WERI-Rb-1 (cell line): ENCODE measurements around the gene NR3C2.

Experiments used
- DNase-seq: peaks from one replicate; pipeline ENCODE4 v3.0.0-alpha.2; 2020
- H3K27ac ChIP-seq: fragments of 250-450 bp; sonication (Bioruptor Pico); 2 replicates; pipeline ENCODE4 v1.5.1; 2020; ENCODE audit warnings: mild to moderate bottlenecking, moderate library complexity
- H3K27me3 ChIP-seq: fragments of 250-450 bp; sonication (Bioruptor Pico); 2 replicates; pipeline ENCODE4 v1.5.1; 2021; ENCODE audit warnings: mild to moderate bottlenecking, low read depth, moderate library complexity; ENCODE audit not compliant: insufficient read depth, severe bottlenecking
- H3K36me3 ChIP-seq: fragments of 250-450 bp; sonication (Bioruptor Pico); 2 replicates; pipeline ENCODE4 v1.5.1; 2020; ENCODE audit warnings: mild to moderate bottlenecking, moderate library complexity
- H3K4me3 ChIP-seq: 2 replicates; pipeline ENCODE4 v1.5.1; 2011; ENCODE audit warnings: low read depth, mild to moderate bottlenecking, control low read depth, low read length
- H3K9me3 ChIP-seq: fragments of 250-450 bp; sonication (Bioruptor Pico); 2 replicates; pipeline ENCODE4 v1.5.1; 2021; ENCODE audit warnings: mild to moderate bottlenecking, moderate library complexity; ENCODE audit not compliant: severe bottlenecking
- TF ChIP-seq, protein P1 (sequence below): IDR thresholded peaks from 2 replicates; pipeline ENCODE4 v1.5.1; 2011; ENCODE audit warnings: low read depth, mild to moderate bottlenecking, control low read depth, inconsistent platforms, low read length

NR3C2 gene

DNA sequence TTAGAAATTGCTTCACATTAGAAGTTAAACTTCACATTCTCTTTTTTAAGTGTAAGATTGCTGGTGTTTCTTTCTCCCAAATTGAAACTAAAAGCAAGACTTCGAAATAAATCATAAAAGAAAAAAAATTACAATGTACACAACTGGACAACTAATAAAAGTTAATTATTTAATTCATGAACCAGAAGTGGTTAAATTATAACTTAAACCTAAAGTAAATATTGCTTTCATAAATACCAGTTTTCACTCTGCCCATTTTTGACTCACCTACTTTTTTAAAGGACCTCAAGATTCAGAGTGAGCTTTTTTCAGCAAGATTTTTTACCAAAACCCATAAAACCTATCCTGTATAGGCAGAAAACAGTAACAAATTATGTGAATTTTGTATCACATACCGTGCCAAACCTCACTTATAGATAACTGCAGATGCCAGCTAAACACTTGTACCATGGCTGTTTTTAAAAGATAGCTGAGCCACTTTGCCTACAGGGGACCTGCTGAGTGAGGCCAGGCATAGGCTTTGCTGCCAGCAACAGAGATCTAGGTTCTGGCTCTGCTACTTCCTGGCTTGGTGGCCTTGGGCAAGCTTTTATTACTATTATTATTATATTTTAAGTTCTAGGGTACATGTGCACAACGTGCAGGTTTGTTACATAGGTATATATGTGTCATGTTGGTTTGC, 259.8 kb downstream of the NR3C2 start:
- Histone ChIP-seq H3K27ac (no peak overlapping the region), H3K36me3 (no peaks in the 10 kb centered on the region), H3K4me3 (no peak overlapping the region), H3K27me3 (no peaks in the 10 kb centered on the region), H3K9me3 (no peaks in the 10 kb centered on the region)
- DNase-seq, result no peak
- TF ChIP-seq, protein P1, sequence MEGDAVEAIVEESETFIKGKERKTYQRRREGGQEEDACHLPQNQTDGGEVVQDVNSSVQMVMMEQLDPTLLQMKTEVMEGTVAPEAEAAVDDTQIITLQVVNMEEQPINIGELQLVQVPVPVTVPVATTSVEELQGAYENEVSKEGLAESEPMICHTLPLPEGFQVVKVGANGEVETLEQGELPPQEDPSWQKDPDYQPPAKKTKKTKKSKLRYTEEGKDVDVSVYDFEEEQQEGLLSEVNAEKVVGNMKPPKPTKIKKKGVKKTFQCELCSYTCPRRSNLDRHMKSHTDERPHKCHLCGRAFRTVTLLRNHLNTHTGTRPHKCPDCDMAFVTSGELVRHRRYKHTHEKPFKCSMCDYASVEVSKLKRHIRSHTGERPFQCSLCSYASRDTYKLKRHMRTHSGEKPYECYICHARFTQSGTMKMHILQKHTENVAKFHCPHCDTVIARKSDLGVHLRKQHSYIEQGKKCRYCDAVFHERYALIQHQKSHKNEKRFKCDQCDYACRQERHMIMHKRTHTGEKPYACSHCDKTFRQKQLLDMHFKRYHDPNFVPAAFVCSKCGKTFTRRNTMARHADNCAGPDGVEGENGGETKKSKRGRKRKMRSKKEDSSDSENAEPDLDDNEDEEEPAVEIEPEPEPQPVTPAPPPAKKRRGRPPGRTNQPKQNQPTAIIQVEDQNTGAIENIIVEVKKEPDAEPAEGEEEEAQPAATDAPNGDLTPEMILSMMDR, result no peak

DNA sequence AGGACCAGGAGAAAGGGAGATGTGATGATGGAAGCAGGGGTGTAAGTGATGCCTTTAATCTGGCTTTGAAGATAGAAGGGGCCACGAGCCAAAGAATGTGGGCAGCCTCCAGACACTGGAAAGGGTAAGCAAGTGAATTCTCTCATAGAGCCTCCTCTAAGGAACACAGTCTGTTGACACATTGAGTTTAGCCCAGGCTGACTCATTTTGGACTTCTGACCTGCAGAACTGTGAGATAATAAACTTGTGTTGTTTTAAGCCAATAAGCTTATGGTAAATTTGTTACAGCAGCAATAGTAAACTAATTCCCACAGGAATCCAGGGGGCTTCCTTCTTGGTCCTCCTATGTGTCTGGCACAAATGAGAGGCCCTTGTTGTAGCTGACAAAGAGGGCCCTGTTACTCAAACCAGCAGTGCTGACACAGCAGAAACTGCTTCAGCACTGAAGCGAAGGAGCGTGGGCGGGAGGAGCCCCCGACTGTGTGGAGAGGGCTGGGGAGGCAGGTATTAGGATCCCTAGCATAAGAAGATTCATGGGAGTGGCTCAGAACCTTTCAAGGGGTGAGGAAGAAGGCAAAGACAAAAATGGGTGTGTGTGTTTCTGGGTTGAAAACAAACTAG, 268.7 kb downstream of the NR3C2 start:
- H3K27ac ChIP-seq, result no peak overlapping the region
- no peaks in the 10 kb centered on the region for H3K36me3 ChIP-seq
- TF ChIP-seq, protein P1, result no peak
- DNase-seq, result no peak
- H3K9me3 ChIP-seq, result no peaks in the 10 kb centered on the region
- no peaks in the 10 kb centered on the region for H3K27me3 ChIP-seq
- no peak overlapping the region for H3K4me3 ChIP-seq

DNA sequence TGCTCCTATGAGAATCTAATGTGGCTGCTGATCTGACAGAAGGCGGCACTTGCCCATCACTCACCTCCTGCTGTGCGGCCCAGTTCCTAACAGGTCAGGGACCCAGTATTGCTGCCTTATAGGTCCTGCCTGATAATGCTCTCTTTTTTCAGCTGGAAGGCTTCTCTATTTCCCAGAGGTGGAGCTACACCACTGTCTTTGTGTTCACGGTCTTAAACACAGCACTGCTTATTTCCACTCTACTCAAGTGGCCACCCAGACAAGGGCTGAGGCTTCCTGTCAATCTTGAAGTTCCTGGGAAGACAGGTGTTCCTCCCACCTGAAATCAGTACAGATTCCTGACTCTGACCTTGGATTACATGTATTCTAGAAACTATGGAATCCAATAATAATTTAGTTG, 270.6 kb downstream of the NR3C2 start:
- no peaks in the 10 kb centered on the region for H3K36me3 ChIP-seq
- TF ChIP-seq, protein P1, result no peak
- H3K4me3 ChIP-seq, result no peak overlapping the region
- DNase-seq, result no peak
- H3K27me3 ChIP-seq, result no peaks in the 10 kb centered on the region
- H3K9me3 ChIP-seq, result no peaks in the 10 kb centered on the region
- H3K27ac ChIP-seq, result no peak overlapping the region

DNA sequence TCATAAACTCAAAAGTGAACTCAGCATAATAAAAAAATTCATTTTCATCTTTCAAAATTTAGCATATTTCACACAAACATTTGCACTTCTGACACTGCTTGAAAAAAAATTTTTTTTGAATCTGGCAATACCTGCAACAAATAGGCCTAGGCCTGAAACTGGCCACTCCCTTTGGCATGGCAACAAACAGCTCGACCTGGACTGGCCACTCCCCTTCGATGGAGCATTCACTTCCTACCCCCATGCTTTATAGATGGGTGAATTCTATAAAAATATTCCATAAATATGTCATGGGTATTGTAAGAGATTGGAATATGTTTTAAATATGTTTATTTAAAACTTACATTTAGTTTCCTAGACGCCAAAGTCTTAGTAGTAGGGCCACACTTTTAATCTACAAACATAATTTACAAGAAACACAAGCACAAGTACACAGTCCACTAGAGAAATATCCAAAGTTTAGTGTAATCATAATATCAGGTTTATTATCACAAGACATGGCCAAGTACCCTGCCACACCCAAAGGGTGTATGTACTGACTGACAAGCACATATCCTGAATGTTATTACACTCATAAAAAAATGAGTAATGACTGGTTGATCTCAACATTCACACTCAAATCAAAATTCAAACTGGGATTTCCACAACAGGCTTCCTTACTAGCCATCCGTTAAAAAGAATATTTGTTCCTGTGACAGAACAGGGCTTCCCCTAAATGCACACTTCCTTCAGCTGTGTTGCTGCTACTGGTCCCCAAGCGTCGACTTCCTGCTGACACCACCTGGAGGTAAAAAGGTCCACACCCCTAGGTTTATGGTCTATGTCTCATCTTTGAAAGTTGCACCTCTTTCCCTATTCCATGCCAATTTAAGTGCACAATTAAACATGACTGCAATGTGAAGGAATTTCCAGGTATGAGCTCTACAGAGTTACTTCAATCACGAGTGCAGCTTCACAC, 271.5 kb downstream of the NR3C2 start:
- no peak for DNase-seq
- Histone ChIP-seq H3K27me3 (no peaks in the 10 kb centered on the region), H3K4me3 (no peak overlapping the region), H3K9me3 (no peaks in the 10 kb centered on the region), H3K27ac (no peak overlapping the region), H3K36me3 (no peaks in the 10 kb centered on the region)
- TF ChIP-seq, protein P1, result no peak

DNA sequence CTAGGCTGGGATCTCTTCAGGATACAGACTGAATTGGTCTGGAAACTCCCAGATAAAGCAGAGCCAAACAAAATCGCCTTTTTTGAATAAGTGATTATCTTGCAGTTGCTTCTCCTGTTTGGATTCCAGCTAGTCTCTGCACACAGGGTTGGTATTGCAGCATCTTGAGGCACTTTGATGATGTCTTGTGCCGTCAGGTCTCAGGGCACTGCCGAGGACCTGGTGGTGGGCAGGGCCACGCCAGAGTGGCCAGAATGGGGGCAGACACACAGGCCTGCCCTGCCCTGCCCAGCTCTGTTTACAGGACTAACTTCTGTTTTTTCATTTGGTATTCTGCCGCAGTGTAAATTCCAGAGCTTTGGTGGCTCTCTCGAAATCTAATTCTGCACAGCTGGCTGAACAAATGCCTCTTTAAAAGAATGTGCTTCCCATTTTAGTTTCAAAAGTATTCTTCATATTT, 276.1 kb downstream of the NR3C2 start:
- H3K27me3 ChIP-seq, result no peaks in the 10 kb centered on the region
- TF ChIP-seq, protein P1, result no peak
- no peaks in the 10 kb centered on the region for H3K9me3 ChIP-seq
- no peak overlapping the region for H3K27ac ChIP-seq
- H3K36me3 ChIP-seq, result no peaks in the 10 kb centered on the region
- no peak overlapping the region for H3K4me3 ChIP-seq
- no peak for DNase-seq
